Kidney (tissue), 14 donors: ENCODE results near the gene C13orf46. TPM values are rescaled to one million over a fixed set of nuclear protein-coding genes. Genes with fewer than 3 reads are reported as not detected.

ENCODE experiments used
- DNase-seq, 5 donors: peaks; one replicate each; pipeline ENCODE4 v3.0.0-alpha.2; 2013 to 2020
- FAIRE-seq: peaks from 2 replicates; lab custom pipeline; 2012; peaks lifted over from hg19 to GRCh38; lab: Jason Lieb, UNC
- H3K27ac ChIP-seq, 2 donors: one replicate each; pipeline ENCODE4 v1.7.0; 2013; ENCODE audit warnings: low read depth in 2 of 2, low read length in 2 of 2, inconsistent platforms in 1 of 2
- H3K27me3 ChIP-seq: one replicate; pipeline ENCODE4 v1.7.1; 2013; ENCODE audit warnings: low read length, inconsistent platforms; ENCODE audit not compliant: control insufficient read depth, insufficient read depth
- H3K36me3 ChIP-seq, 3 donors: one replicate each; pipeline versions ENCODE4 v1.7.0 to v1.7.1; 2013; ENCODE audit warnings: low read length in 3 of 3, control low read depth in 1 of 3, inconsistent platforms in 1 of 3; ENCODE audit not compliant: insufficient read depth in 3 of 3, control insufficient read depth in 2 of 3
- H3K4me1 ChIP-seq, 3 donors: one replicate each; pipeline versions ENCODE4 v1.7.0 to v1.7.1; 2013; ENCODE audit warnings: low read length in 3 of 3, inconsistent platforms in 1 of 3, low read depth in 1 of 3; ENCODE audit not compliant: control insufficient read depth in 2 of 3, insufficient read depth in 2 of 3
- H3K4me3 ChIP-seq, 3 donors: one replicate each; pipeline versions ENCODE4 v1.7.0 to v1.8.1; 2013; ENCODE audit warnings: low read length in 3 of 3, control low read depth in 1 of 3, inconsistent platforms in 1 of 3
- H3K9ac ChIP-seq, 3 donors: one replicate each; pipeline versions ENCODE4 v1.7.0 to v1.7.1; 2013; ENCODE audit warnings: low read length in 3 of 3, control low read depth in 1 of 3, inconsistent platforms in 1 of 3
- H3K9me3 ChIP-seq, 3 donors: one replicate each; pipeline versions ENCODE4 v1.7.0 to v1.7.1; 2013; ENCODE audit warnings: low read length in 3 of 3, control low read depth in 1 of 3, inconsistent platforms in 1 of 3; ENCODE audit not compliant: control insufficient read depth in 2 of 3, insufficient read depth in 1 of 3
- intact Hi-C: fragments of 100-400 bp; cut with DNase I; formaldehyde crosslinking; loops from one replicate; pipeline ENCODE4 v1.11.1; 2022
- polyA plus RNA-seq: library from polyadenylated mRNA; stranded (reverse); fragments of 350-450 nt; fragmentation: Illumina TruSeq; extraction: RNeasy Lipid Tissue Mini Kit (QIAGEN cat#74804); gene quantifications from one replicate; pipeline ENCODE4 v1.2.3, GENCODE V29; 2014; ENCODE audit warnings: low read depth, low replicate concordance; ENCODE audit not compliant: insufficient read depth
- total RNA-seq: library from RNA; stranded (reverse); fragmentation: NEBNext Ultra II Directional; extraction: Animal tissue kit (Norgen Biotek cat#: 25700); gene quantifications from one replicate; pipeline ENCODE4 v1.2.1, GENCODE V29; 2021
- TF ChIP-seq, protein P1 (sequence below): IDR thresholded peaks from 3 replicates; pipeline ENCODE4 v1.5.1; 2012; ENCODE audit warnings: mild to moderate bottlenecking, moderate library complexity, borderline replicate concordance; ENCODE audit not compliant: insufficient read depth; ENCODE audit errors: extremely low read depth
- donor health status: control.
- donor health status: control.
- donor health status: control.
- donor health status: control.
- donor health status: control.
- donor health status: DM: yes; HTN: yes; CAD: no.
- donor health status: Normal renal cell carcinoma (clear cell type).

Gene C13orf46
- total and polyA plus RNA-seq, 2 donors from 2014 or later: 1.1 TPM; not detected in 1

DNA sequence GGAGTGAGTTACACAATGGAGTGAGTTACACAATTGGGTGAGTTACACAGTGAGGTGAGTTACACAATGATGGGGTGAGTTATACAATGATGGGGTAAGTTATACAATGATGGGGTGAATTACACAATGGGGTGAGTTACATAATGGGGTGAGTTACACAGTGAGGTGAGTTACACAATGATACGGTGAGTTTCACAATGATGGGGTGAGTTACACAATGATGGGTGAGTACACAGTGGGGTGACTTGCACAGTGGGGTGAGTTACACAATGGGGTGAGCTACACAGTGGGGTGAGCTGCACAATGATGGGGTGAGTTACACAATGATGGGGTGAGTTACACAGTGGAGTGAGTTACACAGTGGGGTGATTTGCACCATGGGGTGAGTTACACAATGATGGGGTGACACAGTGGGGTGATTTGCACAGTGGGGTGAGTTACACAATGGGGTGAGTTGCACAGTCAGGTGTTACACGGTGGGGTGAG, 57.5 kb downstream of the C13orf46 start:
- TF ChIP-seq, protein P1, sequence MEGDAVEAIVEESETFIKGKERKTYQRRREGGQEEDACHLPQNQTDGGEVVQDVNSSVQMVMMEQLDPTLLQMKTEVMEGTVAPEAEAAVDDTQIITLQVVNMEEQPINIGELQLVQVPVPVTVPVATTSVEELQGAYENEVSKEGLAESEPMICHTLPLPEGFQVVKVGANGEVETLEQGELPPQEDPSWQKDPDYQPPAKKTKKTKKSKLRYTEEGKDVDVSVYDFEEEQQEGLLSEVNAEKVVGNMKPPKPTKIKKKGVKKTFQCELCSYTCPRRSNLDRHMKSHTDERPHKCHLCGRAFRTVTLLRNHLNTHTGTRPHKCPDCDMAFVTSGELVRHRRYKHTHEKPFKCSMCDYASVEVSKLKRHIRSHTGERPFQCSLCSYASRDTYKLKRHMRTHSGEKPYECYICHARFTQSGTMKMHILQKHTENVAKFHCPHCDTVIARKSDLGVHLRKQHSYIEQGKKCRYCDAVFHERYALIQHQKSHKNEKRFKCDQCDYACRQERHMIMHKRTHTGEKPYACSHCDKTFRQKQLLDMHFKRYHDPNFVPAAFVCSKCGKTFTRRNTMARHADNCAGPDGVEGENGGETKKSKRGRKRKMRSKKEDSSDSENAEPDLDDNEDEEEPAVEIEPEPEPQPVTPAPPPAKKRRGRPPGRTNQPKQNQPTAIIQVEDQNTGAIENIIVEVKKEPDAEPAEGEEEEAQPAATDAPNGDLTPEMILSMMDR: no peak
- FAIRE-seq: no peak
- no peak overlapping the region for H3K27ac ChIP-seq

DNA sequence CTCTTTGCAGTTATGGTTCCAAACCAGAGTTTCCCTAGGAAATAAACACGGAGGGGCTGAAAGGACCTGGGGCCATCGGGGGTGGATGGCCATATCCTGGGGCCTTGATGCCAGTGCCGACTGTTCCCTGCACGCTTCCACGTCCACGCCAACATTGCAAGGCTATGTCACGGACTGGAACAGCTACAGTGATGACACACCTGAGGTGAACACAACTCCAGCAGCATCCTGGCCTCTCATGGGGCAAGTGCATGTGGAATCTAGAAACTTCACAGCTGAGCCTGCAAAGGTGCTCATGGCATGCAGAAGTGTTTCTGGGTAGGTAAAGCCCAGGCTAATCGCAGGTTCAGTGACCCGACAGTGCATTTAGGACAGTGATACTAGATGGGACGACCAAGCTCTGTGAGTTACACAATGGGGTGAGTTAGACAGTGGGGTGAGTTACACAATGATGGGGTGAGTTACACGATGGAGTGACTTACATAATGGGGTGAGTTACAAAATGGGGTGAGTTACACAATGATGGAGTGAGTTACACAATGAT, 58.0 kb downstream of the C13orf46 start:
- FAIRE-seq: no peak

More for the DNA sequence above, 57.5 kb downstream of the C13orf46 start:
- no peak for DNase-seq
- Histone ChIP-seq H3K4me1 (no peaks in the 10 kb centered on the region), H3K27me3 (no peaks in the 10 kb centered on the region), H3K9ac (no peak overlapping the region), H3K36me3 (no peaks in the 10 kb centered on the region), H3K4me3 (no peak overlapping the region), H3K9me3 (no peaks in the 10 kb centered on the region)
- intact Hi-C loops: no loop called here

DNA sequence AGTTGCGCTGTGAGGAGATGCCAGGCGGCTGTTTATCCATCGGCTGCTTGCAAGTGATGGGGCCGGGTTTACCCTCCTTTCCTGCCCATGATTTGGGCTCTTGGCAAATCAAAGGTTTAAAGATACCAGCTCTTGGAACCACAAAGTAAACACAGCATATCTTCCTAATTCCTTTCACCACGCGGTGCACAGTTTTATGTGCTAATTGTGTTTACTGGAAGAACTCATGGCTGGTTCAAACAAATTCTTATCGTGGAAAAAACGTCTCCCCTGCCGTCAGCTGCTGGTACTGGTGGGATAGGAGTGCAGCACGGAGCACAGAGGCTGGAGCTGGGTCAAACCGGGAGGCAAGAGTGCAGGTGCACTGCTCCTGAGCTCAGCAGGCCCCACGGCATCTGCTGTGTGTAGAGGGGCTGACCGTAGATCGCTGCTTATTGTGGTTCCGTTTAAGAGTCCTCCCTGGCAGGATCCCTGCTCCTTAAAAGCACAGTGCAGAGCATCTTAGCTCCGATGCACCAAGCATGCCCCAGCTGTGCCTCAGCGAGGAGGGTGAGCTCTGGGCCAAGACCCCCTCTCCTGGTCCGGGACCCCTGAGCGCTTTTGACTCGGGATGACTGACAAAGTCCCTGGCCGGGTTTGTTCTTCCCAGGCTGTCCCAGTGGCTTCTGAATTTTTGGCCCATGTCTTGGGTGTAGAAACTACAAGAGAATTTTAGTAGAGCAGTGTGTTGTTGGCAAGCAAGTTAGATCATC, 58.7 kb downstream of the C13orf46 start:
- TF ChIP-seq, protein P1: no peak
- Histone ChIP-seq H3K9me3 (no peaks in the 10 kb centered on the region), H3K27me3 (no peaks in the 10 kb centered on the region), H3K4me3 (no peak overlapping the region), H3K27ac (no peak overlapping the region), H3K4me1 (no peaks in the 10 kb centered on the region), H3K9ac (no peak overlapping the region), H3K36me3 (no peaks in the 10 kb centered on the region)
- no peak for DNase-seq
- intact Hi-C loops: no loop called here
- FAIRE-seq: no peak

More for the DNA sequence above, 58.0 kb downstream of the C13orf46 start:
- DNase-seq: no peak
- Histone ChIP-seq H3K36me3 (no peaks in the 10 kb centered on the region), H3K4me3 (no peak overlapping the region), H3K27me3 (no peaks in the 10 kb centered on the region), H3K4me1 (no peaks in the 10 kb centered on the region), H3K27ac (no peak overlapping the region), H3K9me3 (no peaks in the 10 kb centered on the region), H3K9ac (no peak overlapping the region)
- intact Hi-C loops: no loop called here
- TF ChIP-seq, protein P1: no peak
